Endothelial cell of umbilical vein (primary cell): Measurements from ENCODE around the gene DPYD. TPM values are rescaled to one million over a fixed set of nuclear protein-coding genes. Genes with fewer than 3 reads are reported as not detected.

Experiments used
- BruUV-seq: library from RNA; stranded (reverse); fragments of 400-500 nt; replicated peaks from 2 replicates; lab custom pipeline; 2021; lab: Mats Ljungman, UMichigan
- CTCF ChIA-PET: fragments of 300-600, 350-600 bp; sonication (Branson Sonifier 250); formaldehyde crosslinking; loops from one replicate; lab custom pipeline; 2021; ENCODE audit warnings: antibody characterized with exemption, inconsistent platforms; lab: Charles Lee
- POLR2A ChIA-PET: fragments of 300-600, 350-600 bp; sonication (Branson Sonifier 250); formaldehyde crosslinking; loops from one replicate; lab custom pipeline; 2021; ENCODE audit warnings: antibody characterized with exemption, inconsistent platforms; lab: Charles Lee
- DNase-seq: peaks from one replicate; pipeline ENCODE4 v3.0.0-alpha.2; 2011; ENCODE audit warnings: low read depth, low spot score
- FAIRE-seq: peaks from 2 replicates; lab custom pipeline; 2011; peaks lifted over from hg19 to GRCh38; lab: Jason Lieb, UNC
- H2AFZ ChIP-seq: 2 replicates; pipeline ENCODE4 v1.6.0; 2012; ENCODE audit warnings: low read depth, low read length, control low read depth, inconsistent platforms
- H3K27ac ChIP-seq: 2 replicates; pipeline ENCODE4 v1.5.1; 2011; ENCODE audit warnings: low read depth, mild to moderate bottlenecking, control low read depth, low read length, moderate library complexity; ENCODE audit not compliant: insufficient read depth
- H3K27me3 ChIP-seq, 2 experiments: 2 replicates each; pipeline versions ENCODE4 v1.6.0 to v1.6.1; 2011; ENCODE audit warnings: low read length in 2 of 2, mixed read lengths in 1 of 2; ENCODE audit not compliant: control insufficient read depth in 2 of 2, insufficient read depth in 2 of 2
- H3K36me3 ChIP-seq, 2 experiments: 2 replicates in 1 of 2; 3 replicates in 1 of 2; pipeline ENCODE4 v1.5.1; 2011; ENCODE audit warnings: low read length in 2 of 2, mild to moderate bottlenecking in 1 of 2, moderate library complexity in 1 of 2; ENCODE audit not compliant: control insufficient read depth in 2 of 2, insufficient read depth in 2 of 2; ENCODE audit errors: extremely low read depth in 1 of 2
- H3K4me1 ChIP-seq: 3 replicates; pipeline ENCODE4 v1.5.1; 2011; ENCODE audit warnings: mild to moderate bottlenecking, low read length; ENCODE audit not compliant: control insufficient read depth, insufficient read depth; ENCODE audit errors: extremely low read depth
- H3K4me2 ChIP-seq: 2 replicates; pipeline ENCODE4 v1.6.1; 2011; ENCODE audit warnings: low read length, control low read depth, mixed read lengths; ENCODE audit not compliant: insufficient read depth
- H3K4me3 ChIP-seq, 3 experiments: fragments of 200-600 bp in 1 of 3; sonication (generic), shearing (Covaris generic) in 1 of 3; replicated peaks in 1 of 3; 2 replicates each; pipeline ENCODE4 v1.5.1; 2011 to 2016; ENCODE audit warnings: control low read depth in 3 of 3, low read length in 3 of 3, mild to moderate bottlenecking in 2 of 3, inconsistent platforms in 1 of 3, low read depth in 1 of 3, moderate library complexity in 1 of 3; ENCODE audit not compliant: insufficient read depth in 1 of 3
- H3K79me2 ChIP-seq: 2 replicates; pipeline ENCODE4 v1.6.0; 2012; ENCODE audit warnings: low read length, inconsistent platforms; ENCODE audit not compliant: control insufficient read depth, insufficient read depth
- H3K9ac ChIP-seq: replicated peaks from 2 replicates; pipeline ENCODE3; 2011; ENCODE audit warnings: low read length, control low read depth; ENCODE audit not compliant: insufficient read depth; ENCODE audit errors: extremely low read depth
- H3K9me1 ChIP-seq: replicated peaks from 3 replicates; pipeline ENCODE4 v1.6.0; 2011; ENCODE audit warnings: mild to moderate bottlenecking, low read length; ENCODE audit not compliant: control insufficient read depth, insufficient read depth; ENCODE audit errors: extremely low read depth
- H3K9me3 ChIP-seq: replicated peaks from 2 replicates; pipeline ENCODE4 v1.5.1; 2012; ENCODE audit warnings: low read length, inconsistent platforms; ENCODE audit not compliant: control insufficient read depth, insufficient read depth
- H4K20me1 ChIP-seq: replicated peaks from 2 replicates; pipeline ENCODE3; 2011; ENCODE audit warnings: mild to moderate bottlenecking, low read length; ENCODE audit not compliant: control insufficient read depth, insufficient read depth; ENCODE audit errors: extremely low read depth
- EZH2 ChIP-seq: IDR thresholded peaks from 2 replicates; pipeline ENCODE4 v1.6.1; 2012; ENCODE audit warnings: borderline replicate concordance, low read depth, mild to moderate bottlenecking, moderate library complexity, low read length, inconsistent platforms; ENCODE audit not compliant: severe bottlenecking
- FOS ChIP-seq: IDR thresholded peaks from 2 replicates; pipeline ENCODE4 v1.6.1; 2011; ENCODE audit warnings: mild to moderate bottlenecking, low read length, moderate library complexity, borderline replicate concordance; ENCODE audit not compliant: insufficient read depth
- GATA2 ChIP-seq: IDR thresholded peaks from 2 replicates; pipeline ENCODE4 v1.7.0; 2011; ENCODE audit warnings: low read depth, mild to moderate bottlenecking, moderate library complexity, mixed read lengths, low read length; ENCODE audit not compliant: insufficient read length, insufficient read depth
- JUN ChIP-seq: IDR thresholded peaks from 2 replicates; pipeline ENCODE4 v1.6.1; 2011; ENCODE audit warnings: borderline replicate concordance, low read depth; ENCODE audit not compliant: insufficient read length, insufficient read depth
- MAX ChIP-seq: IDR thresholded peaks from 2 replicates; pipeline ENCODE4 v1.6.1; 2011; ENCODE audit not compliant: insufficient read depth, insufficient read length
- MYC ChIP-seq: IDR thresholded peaks from one replicate; pipeline ENCODE4 v1.6.1; 2011; ENCODE audit warnings: mild to moderate bottlenecking, low read depth, low read length
- POLR2A ChIP-seq: IDR thresholded peaks from 2 replicates; pipeline ENCODE4 v1.6.1; 2012; ENCODE audit warnings: low read depth, mild to moderate bottlenecking, control low read depth, low read length
- POLR2AphosphoS5 ChIP-seq: IDR thresholded peaks from 2 replicates; pipeline ENCODE4 v1.6.1; 2012; ENCODE audit warnings: low read depth, mild to moderate bottlenecking, control low read depth, low read length, moderate library complexity; ENCODE audit not compliant: insufficient read depth
- dilution Hi-C: fragments of 300-500 bp; cut with MboI; formaldehyde crosslinking; loops from one replicate; pipeline ENCODE4 v1.15.0; 2019; ENCODE audit warnings: low sequenced_read_pairs; ENCODE audit not compliant: extremely low pct_ligation_motif_present
- intact Hi-C: fragments of 100-400 bp; cut with micrococcal nuclease; formaldehyde crosslinking; loops from one replicate; pipeline ENCODE4 v1.10.0; 2022
- polyA plus RNA-seq, 4 experiments: library from polyadenylated mRNA; depleted of rRNA in 3 of 4; stranded (reverse) in 3 of 4; unstranded in 1 of 4; fragments of >200 nt; gene quantifications; 2 replicates each; pipeline versions ENCODE4 v1.2.1 to v1.2.3, GENCODE V29; 2011 to 2012; ENCODE audit warnings: missing spikeins in 1 of 4
- total RNA-seq: library from RNA; stranded (reverse); gene quantifications from 2 replicates; pipeline ENCODE4 v1.2.3, GENCODE V29; 2021
- TF ChIP-seq, protein P1 (sequence below), 2 donors: IDR thresholded peaks; 1 replicate in 1 of 2; 2 replicates in 1 of 2; pipeline ENCODE4 v1.5.1; 2011; ENCODE audit warnings: low read length in 2 of 2, mild to moderate bottlenecking in 2 of 2, moderate library complexity in 2 of 2, control low read depth in 1 of 2, inconsistent platforms in 1 of 2, low read depth in 1 of 2; ENCODE audit not compliant: insufficient read depth in 1 of 2; ENCODE audit errors: extremely low read depth in 1 of 2

Gene DPYD
- total and polyA plus RNA-seq, 2 donors (not counting 3 experiments of a cell fraction or from before 2014, with no cell fraction given) = 4.6 to 15.1 TPM

GRCh38 chr1:97451046-97451826, 469.6 kb downstream of the DPYD start:
- no peaks in the 10 kb centered on the region for H3K36me3 ChIP-seq
- peaks cover 11% of the 10 kb centered on the region for H3K4me1 ChIP-seq
- intact Hi-C loops = loop anchor here (5.0 kb wide), 1 partner anchor 36 kb away; no protein-coding TSS in a partner anchor
- H3K27ac ChIP-seq = peak overlapping the region; percentile 55
- no peaks in the 10 kb centered on the region for H3K79me2 ChIP-seq
- dilution Hi-C loops = no loop called here
- BruUV-seq = no TSS peak
- H2AFZ ChIP-seq = no peak overlapping the region
- no peak overlapping the region for H3K9ac ChIP-seq
- no peak overlapping the region for H3K4me3 ChIP-seq
- no peaks in the 10 kb centered on the region for H3K9me3 ChIP-seq
- no peaks in the 10 kb centered on the region for H4K20me1 ChIP-seq
- DNase-seq (no peak), FAIRE-seq (no peak)
- H3K4me2 ChIP-seq = peak overlapping the region; percentile 8
- TF ChIP-seq POLR2A (no peak), FOS (no peak)
- H3K27me3 ChIP-seq = no peaks in the 10 kb centered on the region
- H3K9me1 ChIP-seq = no peaks in the 10 kb centered on the region
- ChIA-PET CTCF (no interaction called here), POLR2A (no interaction called here)

GRCh38 chr1:97441966-97442365, 478.9 kb downstream of the DPYD start:
- DNase-seq (no peak), FAIRE-seq (no peak)
- Histone ChIP-seq H3K27ac (no peak overlapping the region), H3K27me3 (no peaks in the 10 kb centered on the region), H3K79me2 (no peaks in the 10 kb centered on the region), H3K9me3 (no peaks in the 10 kb centered on the region), H3K4me3 (no peak overlapping the region), H3K9ac (no peak overlapping the region), H3K36me3 (no peaks in the 10 kb centered on the region), H2AFZ (no peak overlapping the region), H3K4me1 (no peaks in the 10 kb centered on the region), H3K9me1 (no peaks in the 10 kb centered on the region), H3K4me2 (no peak overlapping the region), H4K20me1 (no peaks in the 10 kb centered on the region)
- ChIA-PET POLR2A (no interaction called here), CTCF (interaction anchor here (1.1 to 2.0 kb wide), 2 partner anchors 24 to 198 kb away, joined by 3 to 5 read pairs; no protein-coding TSS in a partner anchor)
- TF ChIP-seq POLR2A (no peak), POLR2AphosphoS5 (no peak), FOS (no peak), JUN (no peak), GATA2 (no peak), MAX (no peak), EZH2 (no peak), MYC (no peak)
- TF ChIP-seq, protein P1, sequence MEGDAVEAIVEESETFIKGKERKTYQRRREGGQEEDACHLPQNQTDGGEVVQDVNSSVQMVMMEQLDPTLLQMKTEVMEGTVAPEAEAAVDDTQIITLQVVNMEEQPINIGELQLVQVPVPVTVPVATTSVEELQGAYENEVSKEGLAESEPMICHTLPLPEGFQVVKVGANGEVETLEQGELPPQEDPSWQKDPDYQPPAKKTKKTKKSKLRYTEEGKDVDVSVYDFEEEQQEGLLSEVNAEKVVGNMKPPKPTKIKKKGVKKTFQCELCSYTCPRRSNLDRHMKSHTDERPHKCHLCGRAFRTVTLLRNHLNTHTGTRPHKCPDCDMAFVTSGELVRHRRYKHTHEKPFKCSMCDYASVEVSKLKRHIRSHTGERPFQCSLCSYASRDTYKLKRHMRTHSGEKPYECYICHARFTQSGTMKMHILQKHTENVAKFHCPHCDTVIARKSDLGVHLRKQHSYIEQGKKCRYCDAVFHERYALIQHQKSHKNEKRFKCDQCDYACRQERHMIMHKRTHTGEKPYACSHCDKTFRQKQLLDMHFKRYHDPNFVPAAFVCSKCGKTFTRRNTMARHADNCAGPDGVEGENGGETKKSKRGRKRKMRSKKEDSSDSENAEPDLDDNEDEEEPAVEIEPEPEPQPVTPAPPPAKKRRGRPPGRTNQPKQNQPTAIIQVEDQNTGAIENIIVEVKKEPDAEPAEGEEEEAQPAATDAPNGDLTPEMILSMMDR (IDR thresholded peaks at IDR 0.05; ENCODE audit: extremely low read depth in 1 of 2, insufficient read depth in 1 of 2, low read depth in 1 of 2, low read length in 2 of 2) = no peak
- BruUV-seq = no TSS peak
- dilution Hi-C loops (no loop called here), intact Hi-C loops (no loop called here)
